ENCODE data around the gene PTPRT.

DNA sequence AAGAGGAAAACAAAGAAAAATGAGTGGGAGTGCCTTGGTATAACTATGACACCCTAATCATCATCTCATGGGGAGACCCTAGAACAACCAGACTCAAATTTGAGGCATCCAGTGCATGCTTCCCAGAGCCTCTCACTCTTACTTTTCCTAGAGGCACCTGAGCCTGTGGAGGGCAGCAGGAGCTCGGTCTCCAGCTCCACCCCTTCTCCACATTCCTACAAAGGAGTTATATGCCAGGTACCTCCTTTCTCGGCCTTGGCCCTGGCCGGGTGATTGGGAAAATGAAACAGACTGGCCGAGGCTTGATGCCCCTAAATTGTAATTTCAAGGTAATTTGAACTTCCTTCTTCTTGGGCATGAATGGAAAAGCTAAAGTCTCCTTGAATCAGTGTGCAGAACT, 810.3 kb downstream of the PTPRT start:
- TF ChIP-seq CTCF (IDR thresholded peaks at IDR 0.05): no peak
- no peak for TF ChIP-seq POLR2A (IDR thresholded peaks at IDR 0.05)
- no peak for TF ChIP-seq EP300 (IDR thresholded peaks at IDR 0.05)
- TF ChIP-seq POLR2AphosphoS5 (IDR thresholded peaks at IDR 0.05): no peak
